HG02623 (cell line): ENCODE measurements around the gene NCAN.
"Not testable (repeated sequence)": the region's sequence is repeated elsewhere in the genome, so short reads cannot be mapped to it uniquely, and the experiment has no call there.

ENCODE experiments used
- ATAC-seq: cut with Tn5 transposase; IDR thresholded peaks from one replicate; pipeline ENCODE4 v1.9.1; 2021; ENCODE audit warnings: moderate library complexity; ENCODE audit not compliant: unreplicated experiment

Gene NCAN

DNA sequence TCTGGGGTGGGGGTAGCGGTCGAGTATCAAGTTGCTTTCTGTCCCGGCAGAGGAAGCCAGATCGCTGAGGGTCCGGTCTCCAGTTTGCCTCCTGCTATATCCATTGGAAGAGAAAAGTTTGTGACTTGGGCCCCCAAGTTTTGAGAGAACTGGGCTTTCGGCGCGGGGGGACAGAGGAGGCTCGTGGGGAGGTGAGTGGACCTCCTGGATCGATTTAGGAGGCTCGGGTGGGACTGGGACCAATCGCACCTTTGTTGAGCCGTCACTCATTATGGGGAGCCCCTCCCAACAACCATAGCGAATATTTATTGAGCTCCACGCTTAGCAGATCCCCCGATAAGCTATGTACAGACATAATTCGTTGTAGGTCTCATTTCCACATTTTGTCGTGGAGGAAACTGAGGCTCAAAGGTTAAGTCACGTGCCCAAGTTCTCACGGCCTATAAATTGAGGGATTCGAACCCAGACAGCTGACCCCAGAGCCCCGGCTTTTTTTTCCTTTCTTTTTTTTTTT lies 18.8 kb upstream of the NCAN start:
- ATAC-seq = no peak

DNA sequence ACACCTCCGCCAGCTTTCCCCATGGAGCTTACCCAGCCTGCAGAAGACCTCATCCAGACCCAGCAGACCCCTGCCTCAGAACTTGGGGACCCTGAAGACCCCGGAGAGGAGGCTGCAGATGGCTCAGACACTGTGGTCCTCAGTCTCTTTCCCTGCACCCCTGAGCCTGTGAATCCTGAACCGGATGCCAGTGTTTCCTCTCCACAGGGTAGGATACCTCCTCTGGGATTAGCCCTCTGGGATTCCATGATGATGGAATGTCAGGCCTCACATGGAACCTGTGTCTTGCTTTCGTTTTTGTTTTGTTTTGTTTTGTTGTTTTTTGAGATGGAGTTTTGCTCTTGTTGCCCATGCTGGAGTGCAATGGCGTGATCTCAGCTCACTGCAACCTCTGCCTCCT lies 17.8 kb upstream of the NCAN start:
- ATAC-seq = no peak

DNA sequence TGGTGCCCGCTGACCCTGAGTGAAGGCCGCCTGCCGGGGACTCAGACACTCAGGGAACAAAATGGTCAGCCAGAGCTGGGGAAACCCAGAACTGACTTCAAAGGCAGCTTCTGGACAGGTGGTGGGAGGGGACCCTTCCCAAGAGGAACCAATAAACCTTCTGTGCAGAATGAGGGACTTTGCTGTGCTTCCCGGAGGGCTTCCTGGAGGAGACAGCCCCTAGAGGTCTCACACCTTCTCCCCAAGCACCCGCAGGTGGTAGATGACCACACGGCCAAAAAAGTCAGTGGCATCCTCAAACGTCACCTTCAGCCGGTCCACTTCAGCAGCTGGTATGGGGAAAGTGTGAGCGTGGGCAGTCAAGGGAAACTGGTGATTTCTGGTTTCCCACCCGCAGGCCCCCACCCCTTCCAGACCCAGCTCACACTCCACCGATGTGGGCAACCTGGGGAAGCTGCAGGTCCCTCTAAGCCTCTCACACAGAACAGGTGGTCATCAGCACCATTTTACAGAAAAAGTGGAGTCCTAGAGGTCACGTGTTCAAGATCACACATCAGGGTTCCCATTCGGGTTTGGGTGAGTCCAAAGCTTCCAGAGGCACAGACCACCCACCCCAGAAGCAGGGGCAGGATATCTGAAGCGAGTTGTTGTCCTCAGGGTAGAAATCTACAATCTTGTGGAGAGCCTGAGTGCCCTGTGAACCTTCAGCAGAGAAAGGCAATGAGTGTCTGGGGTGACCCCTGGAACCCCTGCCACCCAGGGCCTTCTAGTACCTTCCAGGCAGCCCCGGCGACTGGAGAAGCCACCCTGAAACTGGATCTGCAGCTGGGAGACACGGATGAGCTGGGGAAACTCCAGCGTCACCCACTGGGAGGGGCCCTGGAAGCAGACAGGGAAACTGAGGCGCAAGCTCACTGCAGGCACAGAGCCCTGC lies 9.8 kb upstream of the NCAN start:
- no peak for ATAC-seq

DNA sequence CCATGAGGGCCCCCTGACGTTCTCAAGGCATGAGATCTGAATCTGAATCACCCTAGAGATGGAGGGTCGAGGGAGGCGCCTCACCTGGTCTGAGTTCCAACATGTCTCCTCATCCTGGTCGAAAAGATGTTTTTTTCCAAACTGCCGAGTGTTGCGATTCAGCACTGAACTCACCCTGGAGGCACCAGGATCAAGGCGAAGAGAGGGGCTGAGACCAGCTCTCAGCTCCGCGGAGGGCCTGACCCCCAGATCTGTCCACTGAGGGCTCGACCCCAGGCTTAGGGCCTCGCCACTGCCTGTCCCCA lies 9.1 kb upstream of the NCAN start:
- no peak for ATAC-seq

DNA sequence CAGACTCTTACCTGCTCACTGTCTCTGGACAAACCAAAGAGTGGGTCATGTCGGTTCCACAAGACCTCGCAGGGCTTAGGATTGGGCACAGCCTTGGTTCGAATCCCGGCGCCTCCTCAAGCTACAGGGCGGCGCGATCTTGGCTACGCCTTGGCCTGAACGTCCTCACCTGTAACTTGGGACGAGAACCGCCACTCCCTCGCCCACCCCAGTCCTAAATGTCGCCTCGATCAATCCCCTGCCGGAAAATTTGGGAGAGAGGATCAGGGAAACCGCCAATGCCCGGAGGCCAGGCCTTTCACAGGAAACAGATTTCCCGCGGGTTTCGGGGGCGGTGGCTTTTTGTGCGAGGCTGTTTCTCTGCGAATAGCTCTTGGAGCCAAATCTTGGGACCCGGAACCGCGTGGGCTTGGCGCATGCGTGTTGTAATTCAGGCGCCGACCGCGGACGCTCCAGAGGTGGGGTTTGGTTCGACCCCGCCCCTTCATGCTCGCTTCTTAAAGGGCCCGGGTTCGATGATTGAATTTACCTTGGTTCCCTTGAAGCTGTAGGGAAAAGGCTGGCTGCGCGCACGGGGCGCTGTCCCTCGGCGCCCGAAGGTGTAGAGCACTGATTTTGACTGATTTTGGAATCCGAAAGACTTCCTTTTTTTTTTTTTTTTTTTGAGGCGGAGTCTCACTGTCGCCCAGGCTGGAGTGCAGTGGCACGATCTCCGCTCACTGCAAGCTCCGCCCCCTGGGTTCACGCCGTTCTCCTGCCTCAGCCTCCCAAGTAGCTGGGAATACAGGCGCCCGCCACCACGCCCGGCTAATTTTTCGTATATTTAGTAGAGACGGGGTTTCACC lies 8.5 kb upstream of the NCAN start, which contains the start of gene NR2C2AP:
NR2C2AP (minus strand) TSS at position 403 of the 845 bp plus-strand sequence; CDS start at position 49, 354 bp downstream.
- ATAC-seq = peak; percentile 79

DNA sequence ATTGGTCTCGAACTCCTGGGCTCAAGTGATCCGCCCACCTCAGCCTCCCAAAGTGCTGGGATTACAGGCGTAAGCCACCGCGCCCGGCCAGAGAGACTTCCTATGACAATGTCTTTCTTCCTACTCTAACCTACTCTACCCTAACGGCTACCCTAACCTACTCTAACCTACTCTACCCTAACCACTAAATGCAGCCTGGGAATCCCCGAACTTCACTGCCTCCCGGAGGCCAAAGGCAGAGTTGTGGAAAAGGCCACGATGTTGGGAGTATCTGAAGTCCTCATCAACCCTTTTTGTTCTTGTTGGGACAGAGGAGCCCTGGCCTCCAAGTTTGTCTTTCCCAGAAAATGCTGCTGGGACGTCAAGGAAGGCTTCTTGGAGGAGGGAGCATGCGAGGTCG lies 7.6 kb upstream of the NCAN start:
- ATAC-seq = no peak

DNA sequence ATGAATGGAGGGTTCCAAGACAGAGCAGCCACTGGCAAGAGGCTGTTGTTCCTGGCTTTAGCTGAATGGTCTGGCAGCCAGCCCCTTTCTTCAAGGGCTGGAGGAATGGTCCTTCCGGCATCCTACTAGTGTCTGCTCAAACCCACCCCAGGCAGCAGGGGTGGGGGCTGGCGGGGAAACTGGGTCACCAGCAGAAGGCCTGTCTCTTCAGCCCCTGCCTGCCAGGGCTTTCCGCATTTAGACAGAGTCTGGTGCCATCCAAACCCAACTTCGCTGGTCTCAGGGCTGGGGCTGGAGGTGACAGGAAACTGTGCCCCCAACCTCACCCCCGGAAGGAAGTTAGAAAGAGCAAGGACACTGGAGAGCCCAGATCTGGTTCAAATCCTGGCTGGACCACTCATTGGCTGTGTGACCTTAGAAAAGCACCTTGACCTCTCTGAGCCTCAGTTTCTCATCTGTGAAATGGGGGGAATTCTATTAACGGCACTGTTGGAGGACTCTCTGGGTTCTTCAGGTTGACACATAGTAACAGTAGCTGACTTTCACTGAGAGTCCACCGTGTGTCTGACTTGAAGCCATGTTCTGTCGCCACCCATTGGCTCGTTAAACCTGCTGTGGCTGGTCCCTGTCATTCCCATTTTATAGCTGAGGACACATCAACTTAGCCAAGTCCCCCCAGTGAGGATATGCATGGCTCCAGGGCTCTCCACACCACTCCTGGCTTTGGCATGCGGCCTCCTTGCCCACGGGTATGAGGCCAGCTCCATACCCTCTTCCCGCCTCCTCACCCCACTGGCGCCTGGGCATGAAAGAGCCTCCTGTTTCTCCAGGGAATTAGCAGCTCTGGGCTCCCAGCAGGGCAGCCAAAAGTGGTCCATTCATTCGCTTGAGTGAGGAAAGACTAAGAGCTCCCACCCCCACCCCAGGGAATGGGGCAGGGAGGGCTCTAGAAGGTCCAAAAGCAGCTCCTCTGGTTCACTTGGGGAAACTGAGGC lies 6.0 kb upstream of the NCAN start:
- no peak for ATAC-seq

DNA sequence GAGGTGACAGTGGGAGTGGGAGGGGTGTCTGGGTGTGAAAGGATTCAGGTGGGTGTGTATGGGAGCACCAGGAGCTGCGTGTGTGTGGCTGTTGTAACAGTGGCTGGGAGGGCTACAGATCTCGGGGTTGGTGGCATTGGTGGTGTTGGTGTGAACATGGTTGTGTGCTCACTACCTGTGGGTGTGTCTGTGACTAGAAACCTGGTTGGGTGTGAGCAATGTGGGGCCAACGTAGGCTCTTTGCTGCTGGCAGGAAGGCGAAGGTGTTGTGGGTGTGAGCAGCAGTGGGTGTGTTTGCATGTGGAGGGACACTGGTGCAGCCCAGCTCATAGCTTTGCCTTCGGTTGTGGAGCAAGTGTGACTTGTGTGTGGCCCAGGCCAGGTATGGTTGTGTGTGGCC lies 4.8 kb upstream of the NCAN start:
- no peak for ATAC-seq

DNA sequence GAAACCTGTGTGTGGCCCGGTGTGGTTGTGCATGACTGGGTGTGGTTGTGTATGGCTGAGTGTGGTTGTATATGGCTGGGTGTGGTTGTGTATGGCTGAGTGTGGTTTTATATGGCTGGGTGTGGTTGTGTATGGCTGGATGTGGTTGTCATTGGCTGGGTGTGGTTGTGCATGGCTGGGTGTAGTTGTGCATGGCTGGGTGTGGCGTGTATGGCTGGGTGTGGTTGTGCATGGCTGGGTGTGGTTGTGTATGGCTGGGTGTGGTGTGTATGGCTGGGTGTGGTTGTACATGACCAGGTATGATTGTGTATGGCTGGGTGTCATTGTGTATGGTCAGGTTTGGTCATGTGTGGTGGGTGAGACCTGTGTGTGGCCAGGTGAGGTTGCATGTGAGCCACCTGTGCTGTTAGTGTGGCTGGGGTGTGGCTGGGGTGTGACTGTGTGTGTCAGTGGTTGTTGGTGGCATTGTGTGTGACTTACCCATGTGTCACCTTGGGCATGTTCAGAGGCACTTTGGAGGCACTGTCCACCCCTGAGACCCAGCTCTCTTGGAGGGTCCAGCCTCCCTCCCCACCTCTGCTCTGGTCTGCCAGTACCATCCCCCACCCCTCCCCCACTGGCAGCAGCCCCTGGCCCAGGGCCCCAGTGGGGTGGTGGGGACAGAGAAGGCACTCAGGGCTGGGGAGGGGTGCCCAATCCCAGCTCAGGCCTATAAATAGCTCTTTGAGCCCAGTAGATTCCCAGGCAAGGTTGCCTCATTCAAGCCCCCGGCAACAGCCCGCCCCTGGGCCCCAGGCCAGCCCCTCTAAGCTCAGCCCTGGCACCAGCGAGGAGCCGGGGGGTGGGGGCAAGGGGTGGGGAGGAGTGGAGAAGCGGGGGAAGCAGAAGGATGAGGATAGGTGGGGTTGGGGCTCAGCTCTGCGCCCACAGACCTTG lies 3.9 kb upstream of the NCAN start:
- no peak for ATAC-seq

DNA sequence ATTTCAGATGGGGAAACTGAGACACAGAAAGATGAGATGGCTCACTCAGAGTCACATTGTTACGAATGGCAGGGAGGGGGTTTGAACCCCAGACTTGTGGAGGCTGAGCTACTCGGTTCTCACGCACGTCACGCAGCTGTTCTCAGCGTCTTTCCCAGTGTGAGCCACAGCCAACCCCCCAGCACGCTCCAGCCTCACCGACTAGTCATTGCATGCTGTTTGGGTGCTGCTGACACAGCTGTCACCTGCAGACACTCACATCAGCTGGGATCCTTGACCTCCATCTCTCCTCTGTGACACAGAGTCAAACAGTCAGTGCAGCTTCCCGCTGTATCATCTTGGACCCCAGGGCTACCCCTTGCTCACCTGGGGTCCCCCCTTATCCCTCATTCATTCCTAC lies 2.4 kb upstream of the NCAN start:
- ATAC-seq = no peak

DNA sequence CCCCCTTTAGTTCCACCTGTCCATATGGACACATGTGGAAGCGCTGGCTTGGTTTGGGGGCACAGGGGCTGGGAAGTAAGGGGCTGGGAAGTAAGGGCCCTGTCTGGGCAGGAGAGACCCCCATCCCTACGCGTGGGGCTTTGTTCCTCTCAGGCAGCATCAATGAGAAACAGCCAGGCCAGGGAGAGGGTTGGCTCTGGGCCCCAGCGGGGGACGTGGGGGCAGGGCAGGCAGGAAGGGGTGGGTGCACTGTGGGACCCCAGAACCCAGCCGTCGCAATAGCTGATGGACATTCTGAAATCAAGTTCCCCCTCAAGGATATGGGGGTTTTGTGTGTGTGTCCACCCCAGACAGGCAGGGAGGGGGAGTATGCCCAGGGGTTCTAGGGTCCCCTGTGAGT lies 1.2 kb downstream of the NCAN start:
- no peak for ATAC-seq

DNA sequence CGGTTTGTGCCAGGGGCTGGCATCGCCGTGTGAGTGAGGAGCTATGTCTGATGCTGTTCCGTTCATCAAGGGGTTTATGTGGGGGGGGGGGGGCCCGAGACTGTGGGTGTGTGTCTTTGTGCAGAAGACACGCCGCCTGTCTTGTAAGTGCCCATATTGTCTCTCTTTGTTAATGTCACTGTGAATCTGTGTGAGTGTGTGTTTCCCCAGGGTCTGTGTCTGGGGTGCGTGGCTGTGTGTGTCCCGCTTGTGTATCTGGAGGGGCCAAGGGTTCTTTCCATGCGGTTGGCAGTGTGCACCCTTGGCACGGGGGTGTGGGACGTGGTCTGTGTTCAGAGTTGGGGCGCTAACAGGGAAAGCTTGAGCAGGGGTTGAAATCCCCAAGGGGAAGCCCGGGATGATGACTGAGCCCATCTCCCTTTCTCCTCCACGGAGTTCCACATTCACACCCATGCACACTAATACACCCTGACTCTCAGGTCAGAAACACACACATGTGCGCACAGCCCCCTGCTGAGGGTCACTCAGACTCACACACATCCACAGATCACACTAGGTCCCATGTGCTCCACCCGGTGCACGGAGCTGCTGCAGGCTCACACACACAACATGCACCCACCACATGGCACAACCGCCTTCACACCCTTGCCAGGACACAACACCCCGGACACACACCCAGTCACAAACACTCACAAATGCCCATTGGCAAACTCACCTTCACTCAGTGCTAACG lies 1.8 kb downstream of the NCAN start:
- no peak for ATAC-seq

DNA sequence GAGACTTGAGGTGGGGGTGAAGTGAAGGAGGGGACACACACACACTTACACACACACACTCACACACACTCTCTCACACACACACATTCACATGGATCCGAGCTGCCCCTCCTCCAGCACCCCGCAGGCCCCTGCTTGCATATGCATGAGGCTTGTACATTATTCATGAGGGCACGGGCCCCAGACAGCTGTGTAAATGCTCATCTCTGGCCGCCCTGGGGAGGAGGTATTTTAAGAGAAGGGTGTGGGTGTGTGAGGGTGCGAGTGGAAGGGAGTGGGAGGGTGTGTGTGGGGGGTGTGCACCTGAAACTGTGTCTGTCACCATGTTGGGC lies 2.4 kb downstream of the NCAN start:
- no peak for ATAC-seq

DNA sequence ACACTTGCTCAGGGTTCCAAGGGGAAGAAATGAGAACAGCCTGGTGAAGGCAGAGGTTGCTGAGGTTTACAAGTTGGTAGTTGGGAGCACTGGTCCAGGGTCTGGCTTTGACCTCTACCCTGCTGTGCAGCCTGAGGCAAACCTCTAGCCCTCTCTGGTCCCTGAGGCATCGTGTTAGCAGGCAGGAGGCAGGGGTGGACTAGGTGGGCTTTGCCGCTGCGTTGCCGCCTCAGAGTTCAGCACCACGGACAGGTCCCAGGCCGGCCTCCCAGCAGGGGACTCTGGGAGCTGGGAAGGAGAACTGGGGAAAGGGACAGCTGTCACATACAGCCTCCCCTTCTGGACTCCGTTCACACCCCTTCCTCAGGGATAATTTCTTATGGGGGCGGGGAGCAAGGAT lies 3.1 kb downstream of the NCAN start:
- no peak for ATAC-seq

DNA sequence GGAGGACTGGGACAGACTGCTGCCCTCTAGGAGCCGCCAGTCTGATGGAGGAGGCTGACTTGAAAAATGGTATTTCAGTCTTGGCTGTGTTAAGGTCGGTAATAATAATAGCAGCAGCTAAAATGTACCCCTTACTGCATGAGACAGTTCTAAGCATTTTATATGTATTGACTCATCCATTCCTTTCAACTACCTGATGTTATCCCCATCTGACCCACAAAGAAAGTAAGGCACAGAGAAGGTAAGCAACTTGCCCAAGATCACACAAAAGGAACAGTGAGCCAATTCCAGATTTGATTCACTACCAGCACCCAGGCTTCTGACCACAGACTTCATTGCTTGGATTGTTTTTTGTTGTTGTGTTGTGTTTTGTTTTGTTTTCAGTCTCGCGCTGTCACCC lies 4.0 kb downstream of the NCAN start:
- ATAC-seq = no peak

DNA sequence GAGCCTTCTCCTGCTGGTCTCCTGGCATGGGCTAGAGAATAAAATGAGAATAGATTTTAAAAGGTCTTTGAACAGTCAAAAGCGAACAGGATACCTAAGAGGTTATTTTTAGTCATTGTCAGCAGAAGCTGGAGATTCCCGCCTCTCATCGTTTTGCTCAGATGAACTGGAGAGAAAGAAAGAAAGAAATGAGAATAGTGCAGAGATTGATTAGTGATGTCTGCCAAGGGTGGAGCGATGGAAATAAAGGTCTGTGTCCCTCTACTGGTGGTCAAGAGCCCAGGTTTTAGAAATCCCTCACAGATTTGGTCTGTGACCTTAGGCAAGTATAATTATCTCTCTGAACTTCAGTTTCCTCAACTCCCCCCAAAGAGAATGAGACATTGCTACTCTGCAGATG lies 5.3 kb downstream of the NCAN start:
- no peak for ATAC-seq

DNA sequence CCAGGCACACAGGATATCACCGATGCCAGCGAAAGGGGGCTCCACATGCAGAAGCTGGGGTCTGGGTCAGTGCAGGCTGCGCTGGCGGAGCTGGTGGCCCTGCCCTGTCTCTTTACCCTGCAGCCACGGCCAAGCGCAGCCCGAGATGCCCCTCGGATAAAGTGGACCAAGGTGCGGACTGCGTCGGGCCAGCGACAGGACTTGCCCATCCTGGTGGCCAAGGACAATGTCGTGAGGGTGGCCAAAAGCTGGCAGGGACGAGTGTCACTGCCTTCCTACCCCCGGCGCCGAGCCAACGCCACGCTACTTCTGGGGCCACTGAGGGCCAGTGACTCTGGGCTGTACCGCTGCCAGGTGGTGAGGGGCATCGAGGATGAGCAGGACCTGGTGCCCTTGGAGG lies 7.2 kb downstream of the NCAN start:
- ATAC-seq = no peak

DNA sequence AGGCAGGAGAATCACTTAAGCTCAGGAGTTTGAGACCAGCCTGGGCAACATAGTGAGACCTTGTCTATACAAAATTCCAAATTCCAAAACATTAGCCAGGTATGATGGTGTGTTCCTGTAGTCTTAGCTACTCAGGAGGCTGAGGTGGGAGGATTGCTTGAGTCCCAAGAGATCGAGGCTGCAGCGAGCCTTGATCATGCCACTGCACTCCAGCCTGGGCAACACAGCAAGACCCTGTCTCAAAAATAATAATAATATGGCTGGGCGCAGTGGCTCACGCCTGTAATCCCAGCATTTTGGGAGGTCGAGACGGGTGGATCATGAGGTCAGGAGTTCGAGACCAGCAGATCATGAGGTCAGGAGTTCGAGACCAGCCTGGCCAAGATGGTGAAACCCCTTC lies 9.2 kb downstream of the NCAN start:
- not testable (repeated sequence) for ATAC-seq

DNA sequence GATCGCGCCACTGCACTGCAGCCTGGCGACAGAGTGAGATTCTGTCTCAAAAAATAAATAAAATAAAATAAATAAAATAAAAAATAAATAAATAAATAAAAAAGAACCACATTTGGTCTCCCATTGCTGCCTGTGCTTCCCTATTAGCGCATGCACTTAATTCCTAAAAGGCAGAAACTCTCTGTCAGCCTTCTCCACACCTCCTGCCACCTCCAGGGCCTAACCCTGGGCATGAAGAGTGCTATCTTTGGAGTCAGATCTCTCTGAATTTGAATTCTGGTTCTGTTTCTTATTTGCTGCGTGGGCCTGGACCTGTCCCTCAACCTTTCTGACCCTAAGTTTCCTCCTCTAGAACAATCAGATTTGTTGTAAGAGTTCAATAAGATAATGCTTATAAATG lies 11.3 kb downstream of the NCAN start:
- ATAC-seq = no peak
